Measurements from ENCODE around the gene PDZD4. TPM values are rescaled to one million over a fixed set of nuclear protein-coding genes. Genes with fewer than 3 reads are reported as not detected.
"Not testable (repeated sequence)": the region's sequence is repeated elsewhere in the genome, so short reads cannot be mapped to it uniquely, and the experiment has no call there.

The PDZD4 gene
- total and polyA plus RNA-seq, 12 donors, result 0.69 to 39.2 (median 3.7) TPM

GRCh38 chrX:153821066-153821465 lies 9.3 kb downstream of the PDZD4 start:
- intact Hi-C loops (cut with DNase I), result no loop called here
- Histone ChIP-seq H3K27ac (no peak overlapping the region), H3K27me3 (peaks cover 42% of the 10 kb centered on the region), H3K9me3 (replicated peaks in 1 of 3) (no peaks in the 10 kb centered on the region), H3K4me1 (replicated peaks in 1 of 2) (peaks cover 0 to 6% of the 10 kb centered on the region in 2 donors), H3K36me3 (replicated peaks in 1 of 2) (no peaks in the 10 kb centered on the region), H3K4me3 (no peak overlapping the region)
- no peak for DNase-seq
- no peak for TF ChIP-seq POLR2A (IDR thresholded peaks at IDR 0.05)
- TF ChIP-seq CTCF (IDR thresholded peaks at IDR 0.05), result no peak
- 81 to 88% (median 84%) methylated on average over 7 to 9 of the region's 9 CpGs for WGBS, 4 donors

GRCh38 chrX:153820601-153821000 lies 9.7 kb downstream of the PDZD4 start:
- DNase-seq, result no peak
- H3K27ac ChIP-seq, result no peak overlapping the region
- no peaks in the 10 kb centered on the region for H3K9me3 ChIP-seq (replicated peaks in 1 of 3)
- no peak for TF ChIP-seq POLR2A (IDR thresholded peaks at IDR 0.05)
- TF ChIP-seq CTCF (IDR thresholded peaks at IDR 0.05), result no peak
- intact Hi-C loops (cut with DNase I), result no loop called here
- no peak overlapping the region for H3K4me3 ChIP-seq
- WGBS, 4 donors, result 72 to 95% (median 80%) methylated on average over 4 to 7 of the region's 7 CpGs
- peaks cover 0 to 6% of the 10 kb centered on the region in 2 donors for H3K4me1 ChIP-seq (replicated peaks in 1 of 2)
- no peaks in the 10 kb centered on the region for H3K36me3 ChIP-seq (replicated peaks in 1 of 2)
- peaks cover 42% of the 10 kb centered on the region for H3K27me3 ChIP-seq

- 33 to 56% (median 46%) methylated on average over 19 to 23 of the region's 23 CpGs; no CpG with 5 or more reads in 1 of the 4 donors for WGBS, 4 donors
- H3K27me3 ChIP-seq, result peaks cover 34% of the 10 kb centered on the region
- peak overlapping the region in 2 of 4 donors; percentile 19 to 47 for H3K4me3 ChIP-seq
- H3K4me1 ChIP-seq (replicated peaks in 1 of 2), result peaks cover 0 to 6% of the 10 kb centered on the region in 2 donors
- H3K9me3 ChIP-seq (replicated peaks in 1 of 3), result no peaks in the 10 kb centered on the region
- DNase-seq, result no peak
- intact Hi-C loops (cut with DNase I), result no loop called here
- no peak overlapping the region for H3K27ac ChIP-seq
- H3K36me3 ChIP-seq (replicated peaks in 1 of 2), result no peaks in the 10 kb centered on the region
- TF ChIP-seq CTCF (IDR thresholded peaks at IDR 0.05) (no peak), POLR2A (IDR thresholded peaks at IDR 0.05) (no peak)
These were observed 10.8 kb downstream of the PDZD4 start for GRCh38 chrX:153819384-153820040.

DNA sequence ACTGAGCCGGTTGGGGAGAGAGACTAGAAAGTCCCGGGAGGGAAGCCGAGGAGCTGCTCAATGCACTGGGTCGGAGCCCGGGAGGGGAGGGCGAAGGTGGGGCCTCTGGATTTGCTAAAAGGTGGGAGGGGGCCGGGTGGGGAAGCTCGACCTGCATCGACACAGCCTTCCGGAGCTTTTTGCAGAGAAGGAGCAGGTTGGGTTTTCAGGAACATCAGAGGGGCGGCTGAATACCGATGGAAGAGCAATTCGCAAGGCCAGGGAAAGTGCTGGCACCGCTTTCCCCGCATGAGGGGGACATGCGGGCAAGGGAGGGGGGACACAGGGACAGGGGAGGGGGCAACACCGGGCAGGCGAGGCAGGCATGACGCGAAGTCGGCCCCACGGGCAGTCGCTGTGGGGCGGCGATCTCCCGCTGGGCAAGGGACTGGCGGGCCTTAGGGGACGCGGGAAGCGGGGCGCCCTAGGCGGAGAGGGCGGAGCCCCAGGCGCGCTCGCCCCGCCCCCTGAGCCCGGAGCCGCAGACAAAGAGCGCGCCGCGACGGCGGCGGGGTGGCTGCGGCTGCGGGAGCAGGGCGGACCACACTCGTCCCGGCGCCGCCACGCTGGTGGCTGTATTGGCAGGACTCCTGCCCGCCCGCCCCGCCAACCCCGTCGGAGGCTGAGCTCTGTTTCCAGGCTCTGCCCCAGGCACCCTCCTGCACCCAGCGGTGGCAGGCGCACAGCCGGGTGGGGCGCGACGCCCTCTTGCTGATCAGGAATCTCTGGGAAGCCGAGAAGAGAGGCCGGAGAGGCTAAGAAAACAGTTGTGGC lies 11.6 kb downstream of the PDZD4 start:
- peak overlapping the region in 2 of 4 donors; percentile 19 to 47 for H3K4me3 ChIP-seq
- 10 to 37% (median 30%) methylated on average over 8 to 58 of the region's 67 CpGs for WGBS, 4 donors
- no peak overlapping the region for H3K27ac ChIP-seq
- peaks cover 0 to 6% of the 10 kb centered on the region in 2 donors for H3K4me1 ChIP-seq (replicated peaks in 1 of 2)
- peak in 1 of 7 donors; percentile 33 for DNase-seq
- TF ChIP-seq CTCF (IDR thresholded peaks at IDR 0.05) (no peak), POLR2A (IDR thresholded peaks at IDR 0.05) (no peak)
- intact Hi-C loops (cut with DNase I), result no loop called here
- no peaks in the 10 kb centered on the region for H3K36me3 ChIP-seq (replicated peaks in 1 of 2)
- peaks cover 27% of the 10 kb centered on the region for H3K27me3 ChIP-seq
- H3K9me3 ChIP-seq (replicated peaks in 1 of 3), result no peaks in the 10 kb centered on the region

DNA sequence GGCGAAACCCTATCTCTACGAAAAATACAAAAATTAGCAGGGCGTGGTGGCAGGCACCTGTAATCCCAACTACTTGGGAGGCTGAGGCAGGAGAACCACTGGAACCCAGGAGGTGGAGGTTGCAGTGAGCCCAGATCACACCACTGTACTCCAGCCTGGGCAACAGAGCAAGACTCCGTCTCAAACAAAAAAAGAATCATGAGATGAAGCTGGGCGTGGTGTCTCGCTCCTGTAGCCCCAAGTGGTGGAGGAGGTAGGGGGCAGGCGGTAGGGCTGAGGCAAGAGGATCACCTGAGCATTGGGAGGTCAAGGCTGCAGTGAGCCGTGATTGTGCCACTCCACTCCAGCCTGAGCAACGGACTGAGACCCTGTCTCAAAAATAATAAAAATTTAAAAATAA lies 12.3 kb downstream of the PDZD4 start:
- H3K4me3 ChIP-seq; intact Hi-C loops (cut with DNase I); H3K9me3 ChIP-seq (replicated peaks in 1 of 3); DNase-seq; H3K27ac ChIP-seq; H3K4me1 ChIP-seq (replicated peaks in 1 of 2); H3K36me3 ChIP-seq (replicated peaks in 1 of 2): not testable (repeated sequence)
- peaks cover 23% of the 10 kb centered on the region for H3K27me3 ChIP-seq
- WGBS, 4 donors, result 81 to 86% (median 85%) methylated on average over 6 to 9 of the region's 9 CpGs
